K562 (cell line): ENCODE measurements around the gene KRT75. TPM values are rescaled to one million over a fixed set of nuclear protein-coding genes. Genes with fewer than 3 reads are reported as not detected.

Experiments
- ATAC-seq: fragments of 200-7000 bp; cut with Tn5 transposase; 3 replicates; pipeline ENCODE4 v1.9.1; 2020; ENCODE audit warnings: moderate library complexity
- BruUV-seq: library from RNA; stranded (reverse); fragments of 400-500 nt; replicated peaks from 2 replicates; lab custom pipeline; 2021; lab: Mats Ljungman, UMichigan
- CTCF ChIA-PET: fragments of 300-600 bp; formaldehyde crosslinking; extraction: SDS; loops from one replicate; lab custom pipeline; 2021; ENCODE audit warnings: low intra/inter-chr PET ratio; lab: Yijun Ruan, JAX
- POLR2A ChIA-PET: fragments of 300-600, 350-650 bp; sonication (Branson Sonifier 250); formaldehyde crosslinking; extraction: SDS; loops from one replicate; lab custom pipeline; 2021; ENCODE audit warnings: antibody characterized with exemption, inconsistent platforms; lab: Yijun Ruan, JAX
- DNase-seq, 4 experiments: peaks; one replicate each; pipeline versions ENCODE4 v3.0.0 to v3.0.0-alpha.2; 2011 to 2018; ENCODE audit warnings: low spot score in 3 of 4, mixed read lengths in 3 of 4; ENCODE audit errors: extremely low read depth in 1 of 4
- FAIRE-seq: peaks from 2 replicates; lab custom pipeline; 2011; peaks lifted over from hg19 to GRCh38; lab: Jason Lieb, UNC
- H2AFZ ChIP-seq: 2 replicates; pipeline ENCODE4 v1.6.0; 2011; ENCODE audit warnings: low read depth, low read length, control low read depth, inconsistent platforms
- H3K27ac ChIP-seq: fragments of 200-600 bp; 3 replicates; pipeline ENCODE4 v1.8.0; 2011; ENCODE audit warnings: low read depth, mild to moderate bottlenecking, control low read depth, inconsistent platforms, low read length, moderate library complexity, mixed read lengths; ENCODE audit errors: extremely low read depth
- H3K27me3 ChIP-seq, 2 experiments: fragments of 300-600 bp in 1 of 2; 2 replicates in 1 of 2; 3 replicates in 1 of 2; pipeline versions ENCODE4 v1.6.0 to v1.8.0; 2011; ENCODE audit warnings: inconsistent platforms in 2 of 2, low read length in 2 of 2, mild to moderate bottlenecking in 1 of 2, mixed read lengths in 1 of 2, moderate library complexity in 1 of 2; ENCODE audit not compliant: control insufficient read depth in 2 of 2, insufficient read depth in 2 of 2
- H3K36me3 ChIP-seq: fragments of 300-600 bp; 3 replicates; pipeline ENCODE4 v1.8.0; 2011; ENCODE audit warnings: mild to moderate bottlenecking, low read length, inconsistent platforms; ENCODE audit not compliant: control insufficient read depth, insufficient read depth
- H3K4me1 ChIP-seq, 2 experiments: fragments of 200-600 bp in 1 of 2; replicated peaks in 1 of 2; 2 replicates in 1 of 2; 3 replicates in 1 of 2; pipeline versions ENCODE4 v1.5.1 to v1.8.0; 2011; ENCODE audit warnings: inconsistent platforms in 2 of 2, low read length in 2 of 2, mild to moderate bottlenecking in 1 of 2, mixed read lengths in 1 of 2, moderate library complexity in 1 of 2; ENCODE audit not compliant: control insufficient read depth in 2 of 2, insufficient read depth in 2 of 2
- H3K4me2 ChIP-seq: 2 replicates; pipeline ENCODE4 v1.6.1; 2011; ENCODE audit warnings: low read length, control low read depth, inconsistent platforms, mixed read lengths; ENCODE audit not compliant: insufficient read depth
- H3K4me3 ChIP-seq: fragments of 200-600 bp; sonication (generic), shearing (Covaris generic); 2 replicates; pipeline ENCODE4 v1.5.1; 2016; ENCODE audit warnings: control low read depth, inconsistent platforms
- H3K79me2 ChIP-seq: fragments of 200-600 bp; 3 replicates; pipeline ENCODE4 v1.8.0; 2011; ENCODE audit warnings: low read length, inconsistent platforms; ENCODE audit not compliant: control insufficient read depth, insufficient read depth
- H3K9ac ChIP-seq, 2 experiments: 2 replicates each; pipeline versions ENCODE4 v1.6.0 to v1.6.1; 2011; ENCODE audit warnings: low read depth in 2 of 2, low read length in 2 of 2, control low read depth in 1 of 2, inconsistent platforms in 1 of 2, mild to moderate bottlenecking in 1 of 2, mixed read lengths in 1 of 2; ENCODE audit not compliant: insufficient read depth in 1 of 2
- H3K9me1 ChIP-seq: one replicate; pipeline ENCODE4 v1.6.0; 2011; ENCODE audit warnings: inconsistent platforms, mild to moderate bottlenecking, low read length, moderate library complexity; ENCODE audit not compliant: control insufficient read depth, insufficient read depth
- H3K9me3 ChIP-seq: replicated peaks from 2 replicates; pipeline ENCODE4 v1.5.1; 2011; ENCODE audit warnings: low read depth, low read length, inconsistent platforms; ENCODE audit not compliant: control insufficient read depth, insufficient read depth
- H4K20me1 ChIP-seq: replicated peaks from 2 replicates; pipeline ENCODE4 v1.6.1; 2011; ENCODE audit warnings: low read length, inconsistent platforms, mixed read lengths; ENCODE audit not compliant: control insufficient read depth, insufficient read depth
- BRD4 ChIP-seq: fragments of 200-600 bp; sonication (generic); IDR thresholded peaks from 2 replicates; pipeline ENCODE4 v1.6.1; 2017; ENCODE audit warnings: inconsistent platforms
- HEY1 ChIP-seq: fragments of 250-450 bp; sonication (Bioruptor Pico); IDR thresholded peaks from 2 replicates; pipeline ENCODE4 v1.5.0; 2020; ENCODE audit warnings: mild to moderate bottlenecking, moderate library complexity, borderline replicate concordance
- MCM3 ChIP-seq: fragments of 450-650 bp; IDR thresholded peaks from 2 replicates; pipeline ENCODE4 v1.6.1; 2016
- MED1 ChIP-seq: sonication (generic); formaldehyde crosslinking; IDR thresholded peaks from 2 replicates; pipeline ENCODE4 v1.8.1; 2023; ENCODE audit warnings: missing genetic modification reagents, borderline replicate concordance
- whole genome bisulfite sequencing: fragments of 100-300 bp; shearing (Covaris generic); methylation state at CpG from one replicate; pipeline ENCODE4 v1.1.6; 2016; ENCODE audit warnings: low coverage, mixed read lengths; ENCODE audit not compliant: insufficient coverage; ENCODE audit errors: missing lambda C conversion rate; 5-methylcytosine and 5-hydroxymethylcytosine counted together
- in situ Hi-C: fragments of 300-500 bp; cut with MboI; formaldehyde crosslinking; loops from 4 replicates; pipeline ENCODE4 v1.15.0; 2018; ENCODE audit warnings: inconsistent platforms, mixed read lengths
- intact Hi-C: fragments of 100-400 bp; cut with micrococcal nuclease; formaldehyde crosslinking; loops from 2 replicates; pipeline ENCODE4 v1.14.2; 2022
- polyA plus RNA-seq, 8 experiments: library from polyadenylated mRNA; depleted of rRNA in 4 of 8; stranded (reverse) in 5 of 8; unstranded in 3 of 8; fragments of >200 nt; fragmentation: Nextera tagmentation in 2 of 8; fragmentation: Illumina TruSeq in 1 of 8; extraction: Ambion mirVana in 2 of 8; extraction: Trizol in 1 of 8; gene quantifications; 2 replicates each; pipeline versions ENCODE4 v1.2.1 to v1.2.3, GENCODE V29; 2011 to 2014; ENCODE audit warnings: inconsistent platforms in 1 of 8, missing spikeins in 1 of 8
- total RNA-seq, 7 experiments: library from RNA; depleted of rRNA in 6 of 7; stranded (reverse); fragments of >200 nt in 6 of 7; fragmentation: Illumina TruSeq in 2 of 7; extraction: Trizol in 2 of 7; gene quantifications; 2 replicates each; pipeline versions ENCODE4 v1.2.1 to v1.2.3, GENCODE V29; 2011 to 2021; ENCODE audit warnings: low replicate concordance in 1 of 7
- TF ChIP-seq, protein P1 (sequence below): fragments of 450-650 bp; IDR thresholded peaks from 2 replicates; pipeline ENCODE4 v1.7.1; 2018; ENCODE audit warnings: mild to moderate bottlenecking, low read depth; ENCODE audit not compliant: partially characterized antibody
- TF ChIP-seq, protein P2 (sequence below): fragments of 450-650 bp; formaldehyde crosslinking; IDR thresholded peaks from 2 replicates; pipeline ENCODE4 v1.4.0; 2020; ENCODE audit warnings: mild to moderate bottlenecking, moderate library complexity
- TF ChIP-seq, protein P3 (sequence below): fragments of 450-650 bp; formaldehyde crosslinking; IDR thresholded peaks from 2 replicates; pipeline ENCODE4 v1.4.0; 2020; ENCODE audit warnings: mild to moderate bottlenecking, mixed read lengths

KRT75 gene
- total and polyA plus RNA-seq, 9 of the 15 experiments (the other 6 are each of a cell fraction or from before 2014, with no cell fraction given), result not detected

DNA sequence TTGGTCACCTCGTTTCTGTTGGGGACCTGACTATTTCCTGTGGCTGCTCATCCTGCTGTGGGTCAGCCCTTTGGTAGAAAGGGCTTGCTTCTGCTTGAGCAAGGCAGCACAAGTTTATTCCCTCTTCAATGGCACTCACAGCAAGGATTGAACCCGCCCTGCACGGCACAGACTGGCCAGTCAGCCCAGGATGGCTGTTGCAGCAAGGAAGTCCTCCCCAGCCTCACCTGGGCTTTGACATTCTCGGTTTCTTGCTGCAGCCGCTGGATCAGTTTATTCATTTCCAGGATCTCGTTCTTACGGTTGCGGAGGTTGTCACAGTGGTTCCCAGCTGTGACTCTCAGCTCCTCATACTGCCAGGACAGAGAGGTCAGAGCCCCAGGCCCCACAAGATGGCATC, 37.5 kb downstream of the KRT75 start:
- in situ Hi-C loops (no loop called here), intact Hi-C loops (no loop called here)
- Histone ChIP-seq H4K20me1 (no peaks in the 10 kb centered on the region), H2AFZ (no peak overlapping the region), H3K36me3 (no peaks in the 10 kb centered on the region), H3K4me3 (no peak overlapping the region), H3K9me3 (no peaks in the 10 kb centered on the region), H3K9ac (no peak overlapping the region), H3K79me2 (no peaks in the 10 kb centered on the region), H3K27me3 (peaks cover 0 to 51% of the 10 kb centered on the region in 2 experiments; a peak in 2 of 5 replicates), H3K4me2 (no peak overlapping the region), H3K27ac (no peak overlapping the region), H3K9me1 (no peaks in the 10 kb centered on the region), H3K4me1 (no peaks in the 10 kb centered on the region)
- BruUV-seq, result no TSS peak
- CTCF ChIA-PET, result no interaction called here
- TF ChIP-seq, protein P1, sequence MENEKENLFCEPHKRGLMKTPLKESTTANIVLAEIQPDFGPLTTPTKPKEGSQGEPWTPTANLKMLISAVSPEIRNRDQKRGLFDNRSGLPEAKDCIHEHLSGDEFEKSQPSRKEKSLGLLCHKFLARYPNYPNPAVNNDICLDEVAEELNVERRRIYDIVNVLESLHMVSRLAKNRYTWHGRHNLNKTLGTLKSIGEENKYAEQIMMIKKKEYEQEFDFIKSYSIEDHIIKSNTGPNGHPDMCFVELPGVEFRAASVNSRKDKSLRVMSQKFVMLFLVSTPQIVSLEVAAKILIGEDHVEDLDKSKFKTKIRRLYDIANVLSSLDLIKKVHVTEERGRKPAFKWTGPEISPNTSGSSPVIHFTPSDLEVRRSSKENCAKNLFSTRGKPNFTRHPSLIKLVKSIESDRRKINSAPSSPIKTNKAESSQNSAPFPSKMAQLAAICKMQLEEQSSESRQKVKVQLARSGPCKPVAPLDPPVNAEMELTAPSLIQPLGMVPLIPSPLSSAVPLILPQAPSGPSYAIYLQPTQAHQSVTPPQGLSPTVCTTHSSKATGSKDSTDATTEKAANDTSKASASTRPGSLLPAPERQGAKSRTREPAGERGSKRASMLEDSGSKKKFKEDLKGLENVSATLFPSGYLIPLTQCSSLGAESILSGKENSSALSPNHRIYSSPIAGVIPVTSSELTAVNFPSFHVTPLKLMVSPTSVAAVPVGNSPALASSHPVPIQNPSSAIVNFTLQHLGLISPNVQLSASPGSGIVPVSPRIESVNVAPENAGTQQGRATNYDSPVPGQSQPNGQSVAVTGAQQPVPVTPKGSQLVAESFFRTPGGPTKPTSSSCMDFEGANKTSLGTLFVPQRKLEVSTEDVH, result no peak
- TF ChIP-seq BRD4 (no peak), HEY1 (no peak), MED1 (CRISPR knock-in tag) (no peak), MCM3 (no peak)
- TF ChIP-seq, protein P2, sequence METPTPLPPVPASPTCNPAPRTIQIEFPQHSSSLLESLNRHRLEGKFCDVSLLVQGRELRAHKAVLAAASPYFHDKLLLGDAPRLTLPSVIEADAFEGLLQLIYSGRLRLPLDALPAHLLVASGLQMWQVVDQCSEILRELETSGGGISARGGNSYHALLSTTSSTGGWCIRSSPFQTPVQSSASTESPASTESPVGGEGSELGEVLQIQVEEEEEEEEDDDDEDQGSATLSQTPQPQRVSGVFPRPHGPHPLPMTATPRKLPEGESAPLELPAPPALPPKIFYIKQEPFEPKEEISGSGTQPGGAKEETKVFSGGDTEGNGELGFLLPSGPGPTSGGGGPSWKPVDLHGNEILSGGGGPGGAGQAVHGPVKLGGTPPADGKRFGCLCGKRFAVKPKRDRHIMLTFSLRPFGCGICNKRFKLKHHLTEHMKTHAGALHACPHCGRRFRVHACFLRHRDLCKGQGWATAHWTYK (CRISPR knock-in tag), result no peak
- TF ChIP-seq, protein P3, sequence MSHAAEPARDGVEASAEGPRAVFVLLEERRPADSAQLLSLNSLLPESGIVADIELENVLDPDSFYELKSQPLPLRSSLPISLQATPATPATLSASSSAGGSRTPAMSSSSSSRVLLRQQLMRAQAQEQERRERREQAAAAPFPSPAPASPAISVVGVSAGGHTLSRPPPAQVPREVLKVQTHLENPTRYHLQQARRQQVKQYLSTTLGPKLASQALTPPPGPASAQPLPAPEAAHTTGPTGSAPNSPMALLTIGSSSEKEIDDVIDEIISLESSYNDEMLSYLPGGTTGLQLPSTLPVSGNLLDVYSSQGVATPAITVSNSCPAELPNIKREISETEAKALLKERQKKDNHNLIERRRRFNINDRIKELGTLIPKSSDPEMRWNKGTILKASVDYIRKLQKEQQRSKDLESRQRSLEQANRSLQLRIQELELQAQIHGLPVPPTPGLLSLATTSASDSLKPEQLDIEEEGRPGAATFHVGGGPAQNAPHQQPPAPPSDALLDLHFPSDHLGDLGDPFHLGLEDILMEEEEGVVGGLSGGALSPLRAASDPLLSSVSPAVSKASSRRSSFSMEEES, result no peak
- POLR2A ChIA-PET, result interaction anchor here (1.2 kb wide), 1 partner anchor 11 kb away, joined by 4 read pairs; the partner anchor contains the start of gene KRT84
- WGBS, result 0% methylated on average over 6 of the region's 8 CpGs
- ATAC-seq, result no peak
- DNase-seq, result no peak
- no peak for FAIRE-seq
